HEK293T (cell line): ENCODE data around the gene METTL6.
"Not testable (repeated sequence)": the region's sequence is repeated elsewhere in the genome, so short reads cannot be mapped to it uniquely, and the experiment has no call there.

Experiments
- CTCF ChIA-PET: fragments of 350-600 bp; formaldehyde crosslinking; extraction: SDS; loops from one replicate; lab custom pipeline; 2021; ENCODE audit warnings: antibody characterized with exemption, inconsistent platforms; lab: Yijun Ruan, JAX
- POLR2A ChIA-PET: fragments of 350-600 bp; formaldehyde crosslinking; extraction: SDS; loops from one replicate; lab custom pipeline; 2020; ENCODE audit warnings: antibody characterized with exemption, inconsistent platforms; lab: Yijun Ruan, JAX
- DNase-seq: peaks from one replicate; pipeline ENCODE4 v3.0.0; 2012; ENCODE audit warnings: mixed read lengths; ENCODE audit errors: extremely low spot score
- ARNT ChIP-seq: fragments of 450-650 bp; IDR thresholded peaks from 2 replicates; pipeline ENCODE4 v1.6.1; 2017; ENCODE audit warnings: mild to moderate bottlenecking
- BHLHE40 ChIP-seq: fragments of 450-650 bp; IDR thresholded peaks from 2 replicates; pipeline ENCODE4 v1.6.1; 2016; ENCODE audit warnings: mild to moderate bottlenecking, moderate library complexity, borderline replicate concordance
- CTBP1 ChIP-seq: fragments of 450-650 bp; IDR thresholded peaks from 2 replicates; pipeline ENCODE4 v1.6.1; 2016; ENCODE audit warnings: borderline replicate concordance
- ELF4 ChIP-seq: fragments of 450-650 bp; IDR thresholded peaks from 2 replicates; pipeline ENCODE4 v1.6.1; 2017; ENCODE audit warnings: antibody characterized with exemption
- FOXA1 ChIP-seq: fragments of 450-650 bp; IDR thresholded peaks from 2 replicates; pipeline ENCODE4 v1.6.1; 2016; ENCODE audit warnings: mild to moderate bottlenecking
- FOXK2 ChIP-seq: fragments of 450-650 bp; IDR thresholded peaks from 2 replicates; pipeline ENCODE4 v1.6.1; 2016; ENCODE audit warnings: mild to moderate bottlenecking
- FOXM1 ChIP-seq: fragments of 450-650 bp; IDR thresholded peaks from 2 replicates; pipeline ENCODE4 v1.6.1; 2017; ENCODE audit warnings: mild to moderate bottlenecking, borderline replicate concordance
- HDGF ChIP-seq: fragments of 450-650 bp; IDR thresholded peaks from 2 replicates; pipeline ENCODE4 v1.6.1; 2017; ENCODE audit warnings: antibody characterized with exemption, borderline replicate concordance
- L3MBTL2 ChIP-seq: fragments of 450-650 bp; conservative IDR thresholded peaks from 2 replicates; pipeline ENCODE4 v1.6.1; 2016; ENCODE audit warnings: mild to moderate bottlenecking
- LEF1 ChIP-seq: fragments of 450-650 bp; IDR thresholded peaks from 2 replicates; pipeline ENCODE4 v1.6.1; 2017; ENCODE audit warnings: mild to moderate bottlenecking, borderline replicate concordance
- NFRKB ChIP-seq: fragments of 450-650 bp; IDR thresholded peaks from 2 replicates; pipeline ENCODE4 v1.6.1; 2016; ENCODE audit warnings: mild to moderate bottlenecking, moderate library complexity
- SP1 ChIP-seq: fragments of 450-650 bp; IDR thresholded peaks from 2 replicates; pipeline ENCODE4 v1.6.1; 2017
- SUZ12 ChIP-seq: fragments of 450-650 bp; IDR thresholded peaks from 2 replicates; pipeline ENCODE4 v1.6.1; 2016; ENCODE audit warnings: mild to moderate bottlenecking
- TARDBP ChIP-seq: fragments of 450-650 bp; IDR thresholded peaks from 2 replicates; pipeline ENCODE4 v1.6.1; 2016
- ZNF384 ChIP-seq: fragments of 450-650 bp; IDR thresholded peaks from 2 replicates; pipeline ENCODE4 v1.6.1; 2016
- TF ChIP-seq, protein P1 (sequence below): fragments of 450-650 bp; IDR thresholded peaks from 2 replicates; pipeline ENCODE4 v1.6.1; 2016

METTL6 gene

GRCh38 chr3:15467227-15468181, 40.2 kb upstream of the METTL6 start:
- ChIA-PET CTCF (interaction anchor here (1.0 kb wide), 1 partner anchor 10 kb away, joined by 3 read pairs; no protein-coding TSS in a partner anchor), POLR2A (no interaction called here)
- no peak for DNase-seq
- TF ChIP-seq SUZ12 (no peak), TARDBP (no peak)

DNA sequence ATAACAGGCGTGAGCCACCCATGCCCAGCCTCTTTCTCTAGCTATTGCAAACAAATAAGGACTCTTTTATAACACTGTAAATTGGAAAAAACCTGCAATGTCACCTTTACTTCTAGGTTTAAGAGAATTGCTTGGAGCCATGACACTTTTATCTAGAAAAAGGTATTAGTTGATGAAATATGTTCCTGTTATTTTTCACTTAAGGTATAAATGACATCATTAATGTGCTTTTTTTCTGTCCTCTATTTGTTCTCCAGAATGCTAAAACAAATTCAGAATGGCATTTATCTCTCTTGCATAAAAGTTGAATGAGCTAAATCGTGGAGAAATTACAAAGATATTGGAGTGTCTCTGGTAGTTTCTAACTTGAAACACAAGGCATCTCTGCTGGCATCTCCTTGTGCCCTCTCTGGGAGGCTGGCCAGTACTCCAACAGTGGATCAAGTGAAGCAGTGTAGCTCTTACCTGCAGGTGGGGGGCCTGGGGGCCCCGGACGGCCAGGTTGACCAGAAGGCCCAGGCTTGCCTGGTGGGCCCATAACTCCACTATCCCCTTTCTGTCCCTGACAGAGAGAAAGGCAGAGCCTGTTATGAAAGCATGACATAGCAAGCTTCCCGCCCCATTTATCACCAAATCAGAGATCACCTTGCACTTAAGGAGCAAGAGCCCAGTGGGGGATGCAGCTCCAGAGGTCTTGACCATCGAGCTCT, 38.7 kb upstream of the METTL6 start:
- ChIA-PET CTCF (interaction anchor here (1.0 kb wide), 1 partner anchor 9 kb away, joined by 3 read pairs; no protein-coding TSS in a partner anchor), POLR2A (no interaction called here)
- no peak for DNase-seq
- TF ChIP-seq TARDBP (no peak), BHLHE40 (no peak), NFRKB (no peak), SP1 (no peak), FOXM1 (no peak), FOXK2 (no peak), ARNT (no peak), L3MBTL2 (no peak), HDGF (no peak), ELF4 (no peak), LEF1 (no peak), FOXA1 (no peak), CTBP1 (no peak), SUZ12 (no peak), ZNF384 (no peak)
- TF ChIP-seq, protein P1, sequence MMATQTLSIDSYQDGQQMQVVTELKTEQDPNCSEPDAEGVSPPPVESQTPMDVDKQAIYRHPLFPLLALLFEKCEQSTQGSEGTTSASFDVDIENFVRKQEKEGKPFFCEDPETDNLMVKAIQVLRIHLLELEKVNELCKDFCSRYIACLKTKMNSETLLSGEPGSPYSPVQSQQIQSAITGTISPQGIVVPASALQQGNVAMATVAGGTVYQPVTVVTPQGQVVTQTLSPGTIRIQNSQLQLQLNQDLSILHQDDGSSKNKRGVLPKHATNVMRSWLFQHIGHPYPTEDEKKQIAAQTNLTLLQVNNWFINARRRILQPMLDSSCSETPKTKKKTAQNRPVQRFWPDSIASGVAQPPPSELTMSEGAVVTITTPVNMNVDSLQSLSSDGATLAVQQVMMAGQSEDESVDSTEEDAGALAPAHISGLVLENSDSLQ: no peak

DNA sequence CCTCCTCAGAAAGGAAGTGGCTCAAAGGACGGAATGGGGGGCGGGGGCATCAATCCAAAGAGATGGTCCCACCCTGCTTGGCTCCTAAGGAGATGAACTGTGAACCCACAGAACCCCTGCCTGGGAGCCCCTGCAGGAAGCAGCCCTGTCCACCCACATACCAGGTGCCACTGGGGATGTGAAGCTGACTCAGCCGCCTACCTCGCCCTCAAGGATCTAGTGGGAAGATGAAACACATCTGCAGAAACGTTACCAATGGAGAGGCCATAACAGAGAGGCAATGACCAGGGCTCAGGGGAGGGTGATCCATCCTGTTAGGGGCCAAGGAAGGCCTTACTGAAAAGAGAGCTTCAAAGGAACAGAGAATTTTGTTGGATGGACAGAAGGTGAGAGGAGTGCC, 35.1 kb upstream of the METTL6 start:
- ChIA-PET POLR2A (no interaction called here), CTCF (no interaction called here)
- TF ChIP-seq ZNF384 (no peak), TARDBP (no peak), ARNT (no peak), SUZ12 (no peak), SP1 (no peak)
- no peak for DNase-seq

DNA sequence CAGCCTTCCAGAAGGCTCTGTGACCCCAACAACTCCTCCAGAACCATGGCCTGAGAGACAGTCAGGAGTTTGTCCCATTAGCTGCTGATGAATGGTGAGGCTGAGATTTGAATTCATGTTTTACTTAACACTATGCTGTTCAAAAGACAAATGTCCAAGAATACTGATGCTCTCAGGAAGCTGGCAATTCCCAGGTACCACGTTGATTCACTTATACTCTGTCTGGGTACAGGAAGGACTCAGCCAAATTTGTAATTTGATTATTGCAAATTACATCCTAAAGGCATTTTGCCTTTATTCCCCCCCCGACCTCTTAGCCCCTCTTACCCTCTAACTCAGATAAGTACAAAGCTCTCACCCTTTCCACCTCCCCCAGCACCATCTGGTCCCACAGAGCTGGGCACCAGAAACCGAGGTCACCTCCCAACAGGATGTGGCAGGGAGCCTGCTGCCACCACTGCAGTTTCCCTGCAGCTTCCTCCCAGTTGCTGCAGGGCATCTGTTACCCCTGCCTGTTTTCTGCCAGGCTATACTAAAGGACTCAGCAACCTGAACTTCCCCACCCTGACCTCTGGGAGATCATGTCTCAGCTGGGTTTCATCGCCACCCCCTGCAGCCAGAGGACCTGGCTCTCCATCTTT, 33.7 kb upstream of the METTL6 start:
- DNase-seq: no peak
- TF ChIP-seq FOXM1 (no peak), ELF4 (no peak), NFRKB (no peak), LEF1 (no peak), SUZ12 (no peak), HDGF (no peak), BHLHE40 (no peak), L3MBTL2 (no peak), SP1 (no peak), ARNT (no peak), FOXA1 (no peak), FOXK2 (no peak)
- ChIA-PET CTCF (no interaction called here), POLR2A (no interaction called here)

- ChIA-PET CTCF (no interaction called here), POLR2A (no interaction called here)
- DNase-seq: no peak
- TF ChIP-seq FOXM1: no peak
- TF ChIP-seq LEF1: no peak
- no peak for TF ChIP-seq HDGF
- TF ChIP-seq BHLHE40: no peak
- no peak for TF ChIP-seq FOXK2
- TF ChIP-seq ELF4: no peak
- no peak for TF ChIP-seq FOXA1
- TF ChIP-seq CTBP1: no peak
- no peak for TF ChIP-seq ARNT
- TF ChIP-seq ZNF384: no peak
- no peak for TF ChIP-seq SUZ12
- no peak for TF ChIP-seq SP1
- no peak for TF ChIP-seq NFRKB
- TF ChIP-seq L3MBTL2: no peak
- TF ChIP-seq, protein P1: no peak
- TF ChIP-seq TARDBP: no peak
Observed at GRCh38 chr3:15458212-15458780, 31.0 kb upstream of the METTL6 start.

DNA sequence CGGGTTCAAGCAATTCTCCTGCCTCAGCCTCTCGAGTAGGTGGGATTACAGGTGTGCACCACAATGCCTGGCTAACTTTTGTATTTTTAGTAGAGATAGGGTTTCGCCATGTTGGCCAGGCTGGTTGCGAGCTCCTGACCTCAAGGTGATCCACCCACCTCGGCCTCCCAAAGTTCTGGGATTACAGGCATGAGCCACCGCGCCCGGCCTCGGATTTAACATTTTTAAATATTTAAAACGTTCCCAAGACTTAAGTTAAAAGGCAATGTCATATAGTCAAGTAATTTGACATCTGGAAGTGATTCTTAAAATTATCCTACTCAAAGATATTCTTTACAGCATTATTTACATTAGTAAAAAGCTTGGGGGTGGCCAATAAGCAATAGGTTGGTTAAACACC, 29.6 kb upstream of the METTL6 start:
- POLR2A ChIA-PET, DNase-seq: not testable (repeated sequence)
- CTCF ChIA-PET: interaction anchor here (1.5 kb wide), 1 partner anchor 10 kb away, joined by 3 read pairs; no protein-coding TSS in a partner anchor
